T-helper 17 cell (primary cell): ENCODE data around the gene THSD7B. TPM values are rescaled to one million over a fixed set of nuclear protein-coding genes. Genes with fewer than 3 reads are reported as not detected.

Experiments
- ATAC-seq: fragments of 150-1000 bp; cut with Tn5 transposase; 2 replicates; pipeline ENCODE4 v1.10.0; 2021; ENCODE audit warnings: mild to moderate bottlenecking, moderate library complexity
- DNase-seq, 3 donors: peaks; one replicate each; pipeline versions ENCODE4 v3.0.0 to v3.0.0-alpha.2; 2020 to 2021
- H3K9me3 ChIP-seq: one replicate; pipeline ENCODE4 v1.7.0; 2013; ENCODE audit warnings: low read length, mild to moderate bottlenecking; ENCODE audit not compliant: control insufficient read depth, poor library complexity, severe bottlenecking
- H3K27ac Mint-ChIP-seq: one replicate; pipeline ENCODE4 v1.8.0; 2022; ENCODE audit warnings: mild to moderate bottlenecking, moderate library complexity, mixed read lengths
- H3K27me3 Mint-ChIP-seq: one replicate; pipeline ENCODE4 v1.8.0; 2022; ENCODE audit warnings: mixed read lengths
- H3K36me3 Mint-ChIP-seq: one replicate; pipeline ENCODE4 v1.8.0; 2022; ENCODE audit warnings: low read depth, mixed read lengths
- H3K4me1 Mint-ChIP-seq: one replicate; pipeline ENCODE4 v1.8.0; 2022; ENCODE audit warnings: mild to moderate bottlenecking, mixed read lengths
- H3K4me3 Mint-ChIP-seq: one replicate; pipeline ENCODE4 v1.8.0; 2022; ENCODE audit warnings: mild to moderate bottlenecking, moderate library complexity, mixed read lengths
- total RNA-seq, 4 donors: library from RNA in 2 of 4; stranded (reverse) in 2 of 4; gene quantifications; one replicate each; pipeline ENCODE4 v1.2.3 and lab custom pipeline; 2022 to 2026

Gene THSD7B
- total RNA-seq, 2 donors from 2014 or later: not detected

- H3K4me3 Mint-ChIP-seq: no peak overlapping the region
- H3K36me3 Mint-ChIP-seq: no peaks in the 10 kb centered on the region
- no peaks in the 10 kb centered on the region for H3K27me3 Mint-ChIP-seq
- no peaks in the 10 kb centered on the region for H3K4me1 Mint-ChIP-seq
- H3K9me3 ChIP-seq: no peaks in the 10 kb centered on the region
- no peak overlapping the region for H3K27ac Mint-ChIP-seq
- DNase-seq: no peak
- no peak for ATAC-seq
Observed at GRCh38 chr2:137336067-137336466, 570.7 kb downstream of the THSD7B start.

GRCh38 chr2:137339051-137339450 is 573.7 kb downstream of the THSD7B start:
- H3K9me3 ChIP-seq: no peaks in the 10 kb centered on the region
- no peak overlapping the region for H3K4me3 Mint-ChIP-seq
- no peaks in the 10 kb centered on the region for H3K27me3 Mint-ChIP-seq
- ATAC-seq (no peak), DNase-seq (no peak)
- H3K36me3 Mint-ChIP-seq: no peaks in the 10 kb centered on the region
- no peaks in the 10 kb centered on the region for H3K4me1 Mint-ChIP-seq
- H3K27ac Mint-ChIP-seq: no peak overlapping the region

GRCh38 chr2:137345994-137346393 is 580.6 kb downstream of the THSD7B start:
- Mint-ChIP-seq H3K36me3 (no peaks in the 10 kb centered on the region), H3K4me1 (no peaks in the 10 kb centered on the region), H3K27ac (no peak overlapping the region), H3K27me3 (no peaks in the 10 kb centered on the region), H3K4me3 (no peak overlapping the region)
- ATAC-seq: no peak
- DNase-seq: no peak
- no peaks in the 10 kb centered on the region for H3K9me3 ChIP-seq

GRCh38 chr2:137348301-137348700 is 583.0 kb downstream of the THSD7B start:
- H3K27ac Mint-ChIP-seq: no peak overlapping the region
- ATAC-seq (no peak), DNase-seq (no peak)
- H3K4me3 Mint-ChIP-seq: no peak overlapping the region
- H3K36me3 Mint-ChIP-seq: no peaks in the 10 kb centered on the region
- H3K27me3 Mint-ChIP-seq: no peaks in the 10 kb centered on the region
- H3K4me1 Mint-ChIP-seq: no peaks in the 10 kb centered on the region
- H3K9me3 ChIP-seq: no peaks in the 10 kb centered on the region

GRCh38 chr2:137357634-137358033 is 592.3 kb downstream of the THSD7B start:
- H3K4me1 Mint-ChIP-seq: no peaks in the 10 kb centered on the region
- H3K27ac Mint-ChIP-seq: no peak overlapping the region
- DNase-seq (no peak), ATAC-seq (no peak)
- H3K9me3 ChIP-seq: no peaks in the 10 kb centered on the region
- H3K4me3 Mint-ChIP-seq: no peak overlapping the region
- H3K36me3 Mint-ChIP-seq: no peaks in the 10 kb centered on the region
- no peaks in the 10 kb centered on the region for H3K27me3 Mint-ChIP-seq

GRCh38 chr2:137367361-137367760 is 602.0 kb downstream of the THSD7B start:
- ATAC-seq (no peak), DNase-seq (no peak)
- Mint-ChIP-seq H3K36me3 (no peaks in the 10 kb centered on the region), H3K4me1 (no peaks in the 10 kb centered on the region), H3K27ac (no peak overlapping the region), H3K27me3 (no peaks in the 10 kb centered on the region), H3K4me3 (no peak overlapping the region)
- no peaks in the 10 kb centered on the region for H3K9me3 ChIP-seq

GRCh38 chr2:137369106-137369505 is 603.8 kb downstream of the THSD7B start:
- Mint-ChIP-seq H3K36me3 (no peaks in the 10 kb centered on the region), H3K4me3 (no peak overlapping the region), H3K27ac (no peak overlapping the region), H3K4me1 (no peaks in the 10 kb centered on the region), H3K27me3 (no peaks in the 10 kb centered on the region)
- DNase-seq: no peak
- H3K9me3 ChIP-seq: no peaks in the 10 kb centered on the region
- ATAC-seq: no peak

GRCh38 chr2:137379186-137379585 is 613.8 kb downstream of the THSD7B start:
- ATAC-seq: no peak
- Mint-ChIP-seq H3K36me3 (no peaks in the 10 kb centered on the region), H3K27me3 (no peaks in the 10 kb centered on the region), H3K4me1 (no peaks in the 10 kb centered on the region), H3K4me3 (no peak overlapping the region), H3K27ac (no peak overlapping the region)
- no peak for DNase-seq
- no peaks in the 10 kb centered on the region for H3K9me3 ChIP-seq

- ATAC-seq (no peak), DNase-seq (no peak)
- Mint-ChIP-seq H3K4me3 (no peak overlapping the region), H3K27me3 (no peaks in the 10 kb centered on the region), H3K4me1 (no peaks in the 10 kb centered on the region), H3K36me3 (no peaks in the 10 kb centered on the region), H3K27ac (no peak overlapping the region)
- H3K9me3 ChIP-seq: no peaks in the 10 kb centered on the region
Observed at GRCh38 chr2:137380610-137381009, 615.3 kb downstream of the THSD7B start.

GRCh38 chr2:137381731-137382130 is 616.4 kb downstream of the THSD7B start:
- H3K9me3 ChIP-seq: no peaks in the 10 kb centered on the region
- no peaks in the 10 kb centered on the region for H3K36me3 Mint-ChIP-seq
- no peak for DNase-seq
- no peaks in the 10 kb centered on the region for H3K27me3 Mint-ChIP-seq
- H3K4me1 Mint-ChIP-seq: no peaks in the 10 kb centered on the region
- no peak for ATAC-seq
- no peak overlapping the region for H3K27ac Mint-ChIP-seq
- no peak overlapping the region for H3K4me3 Mint-ChIP-seq

GRCh38 chr2:137383391-137383790 is 618.0 kb downstream of the THSD7B start:
- DNase-seq: no peak
- no peak for ATAC-seq
- no peak overlapping the region for H3K27ac Mint-ChIP-seq

GRCh38 chr2:137387044-137387443 is 621.7 kb downstream of the THSD7B start:
- Mint-ChIP-seq H3K4me3 (no peak overlapping the region), H3K36me3 (no peaks in the 10 kb centered on the region), H3K27ac (no peak overlapping the region), H3K4me1 (no peaks in the 10 kb centered on the region), H3K27me3 (no peaks in the 10 kb centered on the region)
- no peaks in the 10 kb centered on the region for H3K9me3 ChIP-seq
- no peak for ATAC-seq
- DNase-seq: no peak

More at GRCh38 chr2:137383391-137383790, 618.0 kb downstream of the THSD7B start:
- H3K36me3 Mint-ChIP-seq: no peaks in the 10 kb centered on the region
- H3K4me1 Mint-ChIP-seq: no peaks in the 10 kb centered on the region
- no peaks in the 10 kb centered on the region for H3K9me3 ChIP-seq
- no peaks in the 10 kb centered on the region for H3K27me3 Mint-ChIP-seq
- H3K4me3 Mint-ChIP-seq: no peak overlapping the region

- Mint-ChIP-seq H3K4me1 (no peaks in the 10 kb centered on the region), H3K27me3 (no peaks in the 10 kb centered on the region), H3K4me3 (no peak overlapping the region), H3K36me3 (no peaks in the 10 kb centered on the region), H3K27ac (no peak overlapping the region)
- H3K9me3 ChIP-seq: no peaks in the 10 kb centered on the region
- ATAC-seq (no peak), DNase-seq (no peak)
Observed at GRCh38 chr2:137405496-137405895, 640.2 kb downstream of the THSD7B start.

GRCh38 chr2:137411585-137411984 is 646.2 kb downstream of the THSD7B start:
- ATAC-seq (no peak), DNase-seq (no peak)
- Mint-ChIP-seq H3K4me3 (no peak overlapping the region), H3K27ac (no peak overlapping the region), H3K36me3 (no peaks in the 10 kb centered on the region), H3K27me3 (no peaks in the 10 kb centered on the region), H3K4me1 (no peaks in the 10 kb centered on the region)
- H3K9me3 ChIP-seq: no peaks in the 10 kb centered on the region

GRCh38 chr2:137420744-137421143 is 655.4 kb downstream of the THSD7B start:
- Mint-ChIP-seq H3K36me3 (no peaks in the 10 kb centered on the region), H3K4me1 (no peaks in the 10 kb centered on the region), H3K4me3 (no peak overlapping the region), H3K27me3 (no peaks in the 10 kb centered on the region), H3K27ac (no peak overlapping the region)
- no peak for DNase-seq
- ATAC-seq: no peak
- H3K9me3 ChIP-seq: no peaks in the 10 kb centered on the region
